IMR-90 (cell line): ENCODE results near the gene FLT1. TPM values are rescaled to one million over a fixed set of nuclear protein-coding genes. Genes with fewer than 3 reads are reported as not detected.

Source experiments
- ATAC-seq: fragments of 200-7000 bp; cut with Tn5 transposase; 2 replicates; pipeline ENCODE4 v1.9.1; 2020; ENCODE audit warnings: low read depth, mild to moderate bottlenecking, moderate library complexity
- BruUV-seq: library from RNA; stranded (reverse); fragments of 400-500 nt; replicated peaks from 2 replicates; lab custom pipeline; 2021; lab: Mats Ljungman, UMichigan
- CTCF ChIA-PET: fragments of 300-600 bp; formaldehyde crosslinking; extraction: SDS; loops from one replicate; lab custom pipeline; 2021; ENCODE audit warnings: antibody characterized with exemption; lab: Yijun Ruan, JAX
- POLR2A ChIA-PET: fragments of 300-600 bp; sonication (Branson Sonifier 250); formaldehyde crosslinking; loops from one replicate; lab custom pipeline; 2022; ENCODE audit warnings: antibody characterized with exemption; ENCODE audit not compliant: unreplicated experiment; lab: Charles Lee
- DNase-seq: peaks from one replicate; pipeline ENCODE4 v3.0.0; 2013
- H2AFZ ChIP-seq: replicated peaks from 2 replicates; pipeline ENCODE3; 2013; ENCODE audit warnings: low read length, mild to moderate bottlenecking; ENCODE audit not compliant: poor library complexity
- H2AK5ac ChIP-seq: 2 replicates; pipeline ENCODE4 v1.6.1; 2013; ENCODE audit warnings: low read depth, low read length, inconsistent platforms
- H2AK9ac ChIP-seq: replicated peaks from 2 replicates; pipeline ENCODE3; 2013; ENCODE audit warnings: mild to moderate bottlenecking, low read depth, low read length, moderate library complexity; ENCODE audit not compliant: poor library complexity
- H2BK120ac ChIP-seq: 2 replicates; pipeline ENCODE4 v1.6.1; 2013; ENCODE audit warnings: low read depth, low read length, inconsistent platforms
- H2BK15ac ChIP-seq: 3 replicates; pipeline ENCODE4 v1.6.1; 2013; ENCODE audit warnings: low read depth, low read length, inconsistent platforms
- H2BK20ac ChIP-seq: 2 replicates; pipeline ENCODE4 v1.6.1; 2013; ENCODE audit warnings: low read depth, mild to moderate bottlenecking, inconsistent platforms, low read length, moderate library complexity
- H2BK5ac ChIP-seq: 2 replicates; pipeline ENCODE4 v1.6.1; 2013; ENCODE audit warnings: mild to moderate bottlenecking, low read depth, low read length, inconsistent platforms; ENCODE audit not compliant: poor library complexity, severe bottlenecking
- H3K14ac ChIP-seq: replicated peaks from 2 replicates; pipeline ENCODE4 v1.6.1; 2013; ENCODE audit warnings: low read depth, low read length, inconsistent platforms
- H3K18ac ChIP-seq: 2 replicates; pipeline ENCODE4 v1.6.1; 2013; ENCODE audit warnings: low read depth, low read length, control low read depth
- H3K23ac ChIP-seq: 2 replicates; pipeline ENCODE4 v1.6.1; 2013; ENCODE audit warnings: low read depth, low read length, inconsistent platforms
- H3K27ac ChIP-seq: 2 replicates; pipeline ENCODE4 v1.5.1; 2013; ENCODE audit warnings: mild to moderate bottlenecking, control low read depth, low read length; ENCODE audit not compliant: insufficient read depth
- H3K27me3 ChIP-seq: 2 replicates; pipeline ENCODE4 v1.6.1; 2013; ENCODE audit warnings: low read length; ENCODE audit not compliant: control insufficient read depth, insufficient read depth
- H3K36me3 ChIP-seq: 2 replicates; pipeline ENCODE4 v1.6.1; 2013; ENCODE audit warnings: low read length, mixed read lengths; ENCODE audit not compliant: control insufficient read depth, insufficient read depth
- H3K4ac ChIP-seq: 2 replicates; pipeline ENCODE4 v1.6.1; 2013; ENCODE audit warnings: low read depth, low read length, inconsistent platforms
- H3K4me1 ChIP-seq: 2 replicates; pipeline ENCODE4 v1.6.1; 2013; ENCODE audit warnings: low read length, mixed read lengths; ENCODE audit not compliant: control insufficient read depth, insufficient read depth
- H3K4me2 ChIP-seq: 2 replicates; pipeline ENCODE4 v1.6.1; 2013; ENCODE audit warnings: low read depth, mild to moderate bottlenecking, control low read depth, low read length, moderate library complexity
- H3K4me3 ChIP-seq: 2 replicates; pipeline ENCODE4 v1.5.1; 2013; ENCODE audit warnings: low read depth, mild to moderate bottlenecking, control low read depth, low read length, moderate library complexity; ENCODE audit not compliant: insufficient read depth
- H3K56ac ChIP-seq: 2 replicates; pipeline ENCODE4 v1.6.1; 2013; ENCODE audit warnings: low read length, inconsistent platforms; ENCODE audit not compliant: insufficient read depth; ENCODE audit errors: extremely low read depth
- H3K79me1 ChIP-seq, 2 experiments: 2 replicates each; pipeline ENCODE4 v1.6.1; 2013; ENCODE audit warnings: low read length in 2 of 2, inconsistent platforms in 1 of 2, low read depth in 1 of 2
- H3K9ac ChIP-seq: 2 replicates; pipeline ENCODE4 v1.6.1; 2013; ENCODE audit warnings: low read depth, low read length, control low read depth
- H3K9me1 ChIP-seq: 2 replicates; pipeline ENCODE4 v1.6.1; 2013; ENCODE audit warnings: low read length, inconsistent platforms; ENCODE audit not compliant: insufficient read depth
- H3K9me3 ChIP-seq: 2 replicates; pipeline ENCODE4 v1.6.1; 2013; ENCODE audit warnings: low read length; ENCODE audit not compliant: control insufficient read depth, insufficient read depth
- H4K20me1 ChIP-seq: 2 replicates; pipeline ENCODE4 v1.6.1; 2013; ENCODE audit warnings: low read length, inconsistent platforms; ENCODE audit not compliant: insufficient read depth
- H4K5ac ChIP-seq: 2 replicates; pipeline ENCODE4 v1.6.1; 2013; ENCODE audit warnings: mild to moderate bottlenecking, low read depth, low read length, control low read depth
- H4K8ac ChIP-seq, 2 experiments: 2 replicates each; pipeline ENCODE4 v1.6.1; 2013; ENCODE audit warnings: low read depth in 2 of 2, low read length in 2 of 2, control low read depth in 1 of 2, inconsistent platforms in 1 of 2
- H4K91ac ChIP-seq: 2 replicates; pipeline ENCODE4 v1.6.1; 2013; ENCODE audit warnings: low read depth, low read length, inconsistent platforms; ENCODE audit not compliant: insufficient read depth
- BHLHE40 ChIP-seq: fragments of 150-350 bp; IDR thresholded peaks from 2 replicates; pipeline ENCODE4 v1.6.1; 2016; ENCODE audit warnings: mild to moderate bottlenecking, low read depth, low read length
- CEBPB ChIP-seq: IDR thresholded peaks from 2 replicates; pipeline ENCODE4 v1.6.1; 2012; ENCODE audit warnings: low read depth, low read length, improper control_type of control experiment
- CHD1 ChIP-seq: IDR thresholded peaks from 2 replicates; pipeline ENCODE4 v1.6.1; 2012; ENCODE audit warnings: low read depth, low read length, improper control_type of control experiment
- FOS ChIP-seq: fragments of 150-350 bp; IDR thresholded peaks from 2 replicates; pipeline ENCODE4 v1.6.1; 2016; ENCODE audit warnings: low read depth, low read length
- MAFK ChIP-seq: IDR thresholded peaks from 2 replicates; pipeline ENCODE4 v1.6.1; 2012; ENCODE audit warnings: low read depth, low read length, improper control_type of control experiment
- MAZ ChIP-seq: IDR thresholded peaks from 2 replicates; pipeline ENCODE4 v1.6.1; 2012; ENCODE audit warnings: low read depth, mild to moderate bottlenecking, low read length, improper control_type of control experiment, moderate library complexity, borderline replicate concordance
- MXI1 ChIP-seq: IDR thresholded peaks from 2 replicates; pipeline ENCODE4 v1.6.1; 2012; ENCODE audit warnings: low read depth, mild to moderate bottlenecking, low read length, moderate library complexity, borderline replicate concordance
- NFE2L2 ChIP-seq: fragments of 150-350 bp; IDR thresholded peaks from 2 replicates; pipeline ENCODE4 v1.6.1; 2016; ENCODE audit warnings: low read depth, mild to moderate bottlenecking, low read length
- POLR2A ChIP-seq: IDR thresholded peaks from 2 replicates; pipeline ENCODE4 v1.6.1; 2012; ENCODE audit warnings: mild to moderate bottlenecking, low read depth, low read length
- RAD21 ChIP-seq: IDR thresholded peaks from 2 replicates; pipeline ENCODE4 v1.6.1; 2012; ENCODE audit warnings: low read length, improper control_type of control experiment
- RCOR1 ChIP-seq: IDR thresholded peaks from 2 replicates; pipeline ENCODE4 v1.6.1; 2012; ENCODE audit warnings: mild to moderate bottlenecking, low read length, improper control_type of control experiment; ENCODE audit not compliant: insufficient replicate concordance
- RFX5 ChIP-seq: IDR thresholded peaks from 2 replicates; pipeline ENCODE4 v1.8.0; 2012; ENCODE audit warnings: low read depth, mild to moderate bottlenecking, low read length, moderate library complexity
- SMC3 ChIP-seq: fragments of 150-350 bp; IDR thresholded peaks from 2 replicates; pipeline ENCODE4 v1.6.1; 2016; ENCODE audit warnings: low read depth, mild to moderate bottlenecking, antibody characterized with exemption, low read length, moderate library complexity
- WGBS, 2 experiments: methylation state at CpG; one replicate each; pipeline versions ENCODE4 v1.1.5 to v1.1.7; 2013; ENCODE audit warnings: missing lambda C conversion rate in 2 of 2; ENCODE audit not compliant: insufficient read length in 1 of 2; ENCODE audit errors: extremely low coverage in 2 of 2; 5-methylcytosine and 5-hydroxymethylcytosine counted together
- dilution Hi-C: fragments of 300-500 bp; cut with HindIII; formaldehyde crosslinking; loops from one replicate; pipeline ENCODE4 v1.14.3; 2018; ENCODE audit warnings: low sequenced_read_pairs; ENCODE audit not compliant: unreplicated experiment
- in situ Hi-C: fragments of 300-500 bp; cut with MboI; formaldehyde crosslinking; loops from 3 replicates; pipeline ENCODE4 v1.14.3; 2019; ENCODE audit warnings: low sequenced_read_pairs, inconsistent platforms, mixed read lengths
- intact Hi-C: fragments of 100-400 bp; cut with micrococcal nuclease; formaldehyde crosslinking; loops from 2 replicates; pipeline ENCODE4 v1.10.0; 2022
- polyA plus RNA-seq, 3 experiments: library from polyadenylated mRNA; depleted of rRNA; stranded (reverse); fragments of >200 nt; gene quantifications; 2 replicates each; pipeline ENCODE4 v1.2.3, GENCODE V29; 2012; ENCODE audit warnings: low replicate concordance in 1 of 3
- total RNA-seq: library from RNA; depleted of rRNA; stranded (reverse); fragments of >200 nt; gene quantifications from 2 replicates; pipeline ENCODE4 v1.2.3, GENCODE V29; 2012
- TF ChIP-seq, protein P1 (sequence below): conservative IDR thresholded peaks from 2 replicates; pipeline ENCODE4 v1.5.1; 2012; ENCODE audit warnings: mild to moderate bottlenecking, low read depth, low read length, improper control_type of control experiment
- TF ChIP-seq, protein P2 (sequence below): fragments of 150-350 bp; IDR thresholded peaks from 2 replicates; pipeline ENCODE4 v1.6.1; 2016; ENCODE audit warnings: low read depth, mild to moderate bottlenecking, low read length, moderate library complexity, borderline replicate concordance
- TF ChIP-seq, protein P3 (sequence below): fragments of 150-350 bp; IDR thresholded peaks from 2 replicates; pipeline ENCODE4 v1.6.1; 2017; ENCODE audit warnings: mild to moderate bottlenecking, antibody characterized with exemption, low read length, low read depth

FLT1 gene
- total and polyA plus RNA-seq, 2 of the 4 experiments (the other 2 are of a cell fraction) = 4.5 to 10.4 TPM

DNA sequence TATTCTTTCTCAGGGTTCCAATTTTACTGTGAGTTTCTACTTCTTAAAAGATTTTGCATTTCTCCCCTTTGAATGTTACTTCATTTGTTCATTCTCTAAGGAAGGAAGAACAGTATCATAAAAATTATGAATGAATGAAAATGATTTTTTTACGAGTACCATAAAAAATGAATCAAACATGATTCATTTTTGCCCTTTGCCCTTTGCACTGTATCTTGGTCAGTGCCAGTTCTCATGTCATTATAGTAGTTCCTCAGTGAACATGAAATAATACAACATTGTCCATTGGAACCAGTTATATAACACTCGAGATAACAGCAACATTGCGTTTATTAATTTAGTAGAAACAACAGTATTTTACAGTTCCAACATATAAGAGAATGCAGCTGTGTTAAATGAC, 28.8 kb downstream of the FLT1 start:
- peaks cover 8 to 24% of the 10 kb centered on the region in 2 experiments for H3K79me1 ChIP-seq
- H3K4me3 ChIP-seq = no peak overlapping the region
- H2AK9ac ChIP-seq = no peak overlapping the region
- H2BK5ac ChIP-seq = no peak overlapping the region
- H3K23ac ChIP-seq = no peak overlapping the region
- H2BK120ac ChIP-seq = no peak overlapping the region
- no peak overlapping the region for H3K4ac ChIP-seq
- dilution Hi-C loops = no loop called here
- H3K4me1 ChIP-seq = no peaks in the 10 kb centered on the region
- no peak overlapping the region for H2AK5ac ChIP-seq
- H3K36me3 ChIP-seq = no peaks in the 10 kb centered on the region
- TF ChIP-seq NFE2L2 (no peak), BHLHE40 (no peak), RFX5 (no peak), FOS (no peak), MAZ (no peak), POLR2A (no peak), CHD1 (no peak), CEBPB (no peak), MAFK (no peak), MXI1 (no peak), RAD21 (no peak), SMC3 (no peak), RCOR1 (no peak)
- TF ChIP-seq, protein P1, sequence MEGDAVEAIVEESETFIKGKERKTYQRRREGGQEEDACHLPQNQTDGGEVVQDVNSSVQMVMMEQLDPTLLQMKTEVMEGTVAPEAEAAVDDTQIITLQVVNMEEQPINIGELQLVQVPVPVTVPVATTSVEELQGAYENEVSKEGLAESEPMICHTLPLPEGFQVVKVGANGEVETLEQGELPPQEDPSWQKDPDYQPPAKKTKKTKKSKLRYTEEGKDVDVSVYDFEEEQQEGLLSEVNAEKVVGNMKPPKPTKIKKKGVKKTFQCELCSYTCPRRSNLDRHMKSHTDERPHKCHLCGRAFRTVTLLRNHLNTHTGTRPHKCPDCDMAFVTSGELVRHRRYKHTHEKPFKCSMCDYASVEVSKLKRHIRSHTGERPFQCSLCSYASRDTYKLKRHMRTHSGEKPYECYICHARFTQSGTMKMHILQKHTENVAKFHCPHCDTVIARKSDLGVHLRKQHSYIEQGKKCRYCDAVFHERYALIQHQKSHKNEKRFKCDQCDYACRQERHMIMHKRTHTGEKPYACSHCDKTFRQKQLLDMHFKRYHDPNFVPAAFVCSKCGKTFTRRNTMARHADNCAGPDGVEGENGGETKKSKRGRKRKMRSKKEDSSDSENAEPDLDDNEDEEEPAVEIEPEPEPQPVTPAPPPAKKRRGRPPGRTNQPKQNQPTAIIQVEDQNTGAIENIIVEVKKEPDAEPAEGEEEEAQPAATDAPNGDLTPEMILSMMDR = no peak
- TF ChIP-seq, protein P2, sequence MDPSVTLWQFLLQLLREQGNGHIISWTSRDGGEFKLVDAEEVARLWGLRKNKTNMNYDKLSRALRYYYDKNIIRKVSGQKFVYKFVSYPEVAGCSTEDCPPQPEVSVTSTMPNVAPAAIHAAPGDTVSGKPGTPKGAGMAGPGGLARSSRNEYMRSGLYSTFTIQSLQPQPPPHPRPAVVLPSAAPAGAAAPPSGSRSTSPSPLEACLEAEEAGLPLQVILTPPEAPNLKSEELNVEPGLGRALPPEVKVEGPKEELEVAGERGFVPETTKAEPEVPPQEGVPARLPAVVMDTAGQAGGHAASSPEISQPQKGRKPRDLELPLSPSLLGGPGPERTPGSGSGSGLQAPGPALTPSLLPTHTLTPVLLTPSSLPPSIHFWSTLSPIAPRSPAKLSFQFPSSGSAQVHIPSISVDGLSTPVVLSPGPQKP = no peak
- TF ChIP-seq, protein P3, sequence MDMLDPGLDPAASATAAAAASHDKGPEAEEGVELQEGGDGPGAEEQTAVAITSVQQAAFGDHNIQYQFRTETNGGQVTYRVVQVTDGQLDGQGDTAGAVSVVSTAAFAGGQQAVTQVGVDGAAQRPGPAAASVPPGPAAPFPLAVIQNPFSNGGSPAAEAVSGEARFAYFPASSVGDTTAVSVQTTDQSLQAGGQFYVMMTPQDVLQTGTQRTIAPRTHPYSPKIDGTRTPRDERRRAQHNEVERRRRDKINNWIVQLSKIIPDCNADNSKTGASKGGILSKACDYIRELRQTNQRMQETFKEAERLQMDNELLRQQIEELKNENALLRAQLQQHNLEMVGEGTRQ = no peak
- peaks cover 10% of the 10 kb centered on the region for H3K9me1 ChIP-seq
- H3K9ac ChIP-seq = no peak overlapping the region
- no peak overlapping the region for H3K14ac ChIP-seq
- no TSS peak for BruUV-seq
- no peak overlapping the region for H2BK15ac ChIP-seq
- H4K8ac ChIP-seq = no peak overlapping the region
- ChIA-PET CTCF (no interaction called here), POLR2A (no interaction called here)
- no CpG with 5 or more reads among the region's 3 CpGs for WGBS, 2 experiments
- no peak overlapping the region for H3K56ac ChIP-seq
- H2BK20ac ChIP-seq = no peak overlapping the region
- in situ Hi-C loops = no loop called here
- no peaks in the 10 kb centered on the region for H3K27me3 ChIP-seq
- H4K20me1 ChIP-seq = no peaks in the 10 kb centered on the region
- intact Hi-C loops = no loop called here
- no peak overlapping the region for H3K18ac ChIP-seq
- no peak overlapping the region for H3K27ac ChIP-seq
- no peak overlapping the region for H2AFZ ChIP-seq
- H3K4me2 ChIP-seq = no peak overlapping the region
- H4K91ac ChIP-seq = no peak overlapping the region
- ATAC-seq (no peak), DNase-seq (no peak)
- H4K5ac ChIP-seq = no peak overlapping the region
- no peaks in the 10 kb centered on the region for H3K9me3 ChIP-seq
